Endothelial cell of umbilical vein (primary cell): Measurements from ENCODE around the gene ZBTB12. TPM values are rescaled to one million over a fixed set of nuclear protein-coding genes. Genes with fewer than 3 reads are reported as not detected.

ENCODE experiments used
- BruUV-seq: library from RNA; stranded (reverse); fragments of 400-500 nt; replicated peaks from 2 replicates; lab custom pipeline; 2021; lab: Mats Ljungman, UMichigan
- CTCF ChIA-PET: fragments of 300-600, 350-600 bp; sonication (Branson Sonifier 250); formaldehyde crosslinking; loops from one replicate; lab custom pipeline; 2021; ENCODE audit warnings: antibody characterized with exemption, inconsistent platforms; lab: Charles Lee
- POLR2A ChIA-PET: fragments of 300-600, 350-600 bp; sonication (Branson Sonifier 250); formaldehyde crosslinking; loops from one replicate; lab custom pipeline; 2021; ENCODE audit warnings: antibody characterized with exemption, inconsistent platforms; lab: Charles Lee
- DNase-seq: peaks from one replicate; pipeline ENCODE4 v3.0.0-alpha.2; 2011; ENCODE audit warnings: low read depth, low spot score
- FAIRE-seq: peaks from 2 replicates; lab custom pipeline; 2011; peaks lifted over from hg19 to GRCh38; lab: Jason Lieb, UNC
- H2AFZ ChIP-seq: 2 replicates; pipeline ENCODE4 v1.6.0; 2012; ENCODE audit warnings: low read depth, low read length, control low read depth, inconsistent platforms
- H3K27ac ChIP-seq: 2 replicates; pipeline ENCODE4 v1.5.1; 2011; ENCODE audit warnings: low read depth, mild to moderate bottlenecking, control low read depth, low read length, moderate library complexity; ENCODE audit not compliant: insufficient read depth
- H3K27me3 ChIP-seq, 2 experiments: 2 replicates each; pipeline versions ENCODE4 v1.6.0 to v1.6.1; 2011; ENCODE audit warnings: low read length in 2 of 2, mixed read lengths in 1 of 2; ENCODE audit not compliant: control insufficient read depth in 2 of 2, insufficient read depth in 2 of 2
- H3K36me3 ChIP-seq, 2 experiments: 2 replicates in 1 of 2; 3 replicates in 1 of 2; pipeline ENCODE4 v1.5.1; 2011; ENCODE audit warnings: low read length in 2 of 2, mild to moderate bottlenecking in 1 of 2, moderate library complexity in 1 of 2; ENCODE audit not compliant: control insufficient read depth in 2 of 2, insufficient read depth in 2 of 2; ENCODE audit errors: extremely low read depth in 1 of 2
- H3K4me1 ChIP-seq: 3 replicates; pipeline ENCODE4 v1.5.1; 2011; ENCODE audit warnings: mild to moderate bottlenecking, low read length; ENCODE audit not compliant: control insufficient read depth, insufficient read depth; ENCODE audit errors: extremely low read depth
- H3K4me2 ChIP-seq: 2 replicates; pipeline ENCODE4 v1.6.1; 2011; ENCODE audit warnings: low read length, control low read depth, mixed read lengths; ENCODE audit not compliant: insufficient read depth
- H3K4me3 ChIP-seq, 3 experiments: fragments of 200-600 bp in 1 of 3; sonication (generic), shearing (Covaris generic) in 1 of 3; replicated peaks in 1 of 3; 2 replicates each; pipeline ENCODE4 v1.5.1; 2011 to 2016; ENCODE audit warnings: control low read depth in 3 of 3, low read length in 3 of 3, mild to moderate bottlenecking in 2 of 3, inconsistent platforms in 1 of 3, low read depth in 1 of 3, moderate library complexity in 1 of 3; ENCODE audit not compliant: insufficient read depth in 1 of 3
- H3K79me2 ChIP-seq: 2 replicates; pipeline ENCODE4 v1.6.0; 2012; ENCODE audit warnings: low read length, inconsistent platforms; ENCODE audit not compliant: control insufficient read depth, insufficient read depth
- H3K9ac ChIP-seq: replicated peaks from 2 replicates; pipeline ENCODE3; 2011; ENCODE audit warnings: low read length, control low read depth; ENCODE audit not compliant: insufficient read depth; ENCODE audit errors: extremely low read depth
- H3K9me1 ChIP-seq: replicated peaks from 3 replicates; pipeline ENCODE4 v1.6.0; 2011; ENCODE audit warnings: mild to moderate bottlenecking, low read length; ENCODE audit not compliant: control insufficient read depth, insufficient read depth; ENCODE audit errors: extremely low read depth
- H3K9me3 ChIP-seq: replicated peaks from 2 replicates; pipeline ENCODE4 v1.5.1; 2012; ENCODE audit warnings: low read length, inconsistent platforms; ENCODE audit not compliant: control insufficient read depth, insufficient read depth
- H4K20me1 ChIP-seq: replicated peaks from 2 replicates; pipeline ENCODE3; 2011; ENCODE audit warnings: mild to moderate bottlenecking, low read length; ENCODE audit not compliant: control insufficient read depth, insufficient read depth; ENCODE audit errors: extremely low read depth
- EZH2 ChIP-seq: IDR thresholded peaks from 2 replicates; pipeline ENCODE4 v1.6.1; 2012; ENCODE audit warnings: borderline replicate concordance, low read depth, mild to moderate bottlenecking, moderate library complexity, low read length, inconsistent platforms; ENCODE audit not compliant: severe bottlenecking
- FOS ChIP-seq: IDR thresholded peaks from 2 replicates; pipeline ENCODE4 v1.6.1; 2011; ENCODE audit warnings: mild to moderate bottlenecking, low read length, moderate library complexity, borderline replicate concordance; ENCODE audit not compliant: insufficient read depth
- GATA2 ChIP-seq: IDR thresholded peaks from 2 replicates; pipeline ENCODE4 v1.7.0; 2011; ENCODE audit warnings: low read depth, mild to moderate bottlenecking, moderate library complexity, mixed read lengths, low read length; ENCODE audit not compliant: insufficient read length, insufficient read depth
- JUN ChIP-seq: IDR thresholded peaks from 2 replicates; pipeline ENCODE4 v1.6.1; 2011; ENCODE audit warnings: borderline replicate concordance, low read depth; ENCODE audit not compliant: insufficient read length, insufficient read depth
- MYC ChIP-seq: IDR thresholded peaks from one replicate; pipeline ENCODE4 v1.6.1; 2011; ENCODE audit warnings: mild to moderate bottlenecking, low read depth, low read length
- POLR2A ChIP-seq: IDR thresholded peaks from 2 replicates; pipeline ENCODE4 v1.6.1; 2012; ENCODE audit warnings: low read depth, mild to moderate bottlenecking, control low read depth, low read length
- POLR2AphosphoS5 ChIP-seq: IDR thresholded peaks from 2 replicates; pipeline ENCODE4 v1.6.1; 2012; ENCODE audit warnings: low read depth, mild to moderate bottlenecking, control low read depth, low read length, moderate library complexity; ENCODE audit not compliant: insufficient read depth
- dilution Hi-C: fragments of 300-500 bp; cut with MboI; formaldehyde crosslinking; loops from one replicate; pipeline ENCODE4 v1.15.0; 2019; ENCODE audit warnings: low sequenced_read_pairs; ENCODE audit not compliant: extremely low pct_ligation_motif_present
- intact Hi-C: fragments of 100-400 bp; cut with micrococcal nuclease; formaldehyde crosslinking; loops from one replicate; pipeline ENCODE4 v1.10.0; 2022
- polyA plus RNA-seq, 4 experiments: library from polyadenylated mRNA; depleted of rRNA in 3 of 4; stranded (reverse) in 3 of 4; unstranded in 1 of 4; fragments of >200 nt; gene quantifications; 2 replicates each; pipeline versions ENCODE4 v1.2.1 to v1.2.3, GENCODE V29; 2011 to 2012; ENCODE audit warnings: missing spikeins in 1 of 4
- total RNA-seq: library from RNA; stranded (reverse); gene quantifications from 2 replicates; pipeline ENCODE4 v1.2.3, GENCODE V29; 2021
- TF ChIP-seq, protein P1 (sequence below), 2 donors: IDR thresholded peaks; 1 replicate in 1 of 2; 2 replicates in 1 of 2; pipeline ENCODE4 v1.5.1; 2011; ENCODE audit warnings: low read length in 2 of 2, mild to moderate bottlenecking in 2 of 2, moderate library complexity in 2 of 2, control low read depth in 1 of 2, inconsistent platforms in 1 of 2, low read depth in 1 of 2; ENCODE audit not compliant: insufficient read depth in 1 of 2; ENCODE audit errors: extremely low read depth in 1 of 2
- TF ChIP-seq, protein P2 (sequence below): IDR thresholded peaks from 2 replicates; pipeline ENCODE4 v1.6.1; 2011; ENCODE audit not compliant: insufficient read depth, insufficient read length

Gene ZBTB12
- total and polyA plus RNA-seq, 2 donors (not counting 3 experiments of a cell fraction or from before 2014, with no cell fraction given): 2.9 to 4.9 TPM

DNA sequence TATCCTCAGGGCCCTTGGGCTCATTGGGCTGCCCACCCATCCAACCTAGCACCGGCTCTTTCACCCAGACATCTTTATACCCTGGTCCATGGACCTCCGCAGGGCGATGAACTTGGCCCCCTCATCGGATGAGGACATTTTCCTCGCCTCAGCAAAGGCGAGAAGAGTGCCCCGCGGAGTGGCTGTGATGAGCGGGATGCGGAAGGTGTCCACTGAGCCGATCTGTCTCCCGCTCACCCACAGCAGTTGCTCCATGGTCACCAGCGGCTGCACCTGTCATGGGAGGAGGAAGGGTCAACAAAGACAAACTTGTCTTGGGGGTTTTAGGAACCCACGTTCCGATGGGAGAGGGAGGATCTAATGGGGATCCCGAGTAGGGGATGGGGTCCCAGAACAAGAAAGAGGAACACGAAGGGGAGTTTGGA, 40.0 kb downstream of the ZBTB12 start:
- TF ChIP-seq, protein P1, sequence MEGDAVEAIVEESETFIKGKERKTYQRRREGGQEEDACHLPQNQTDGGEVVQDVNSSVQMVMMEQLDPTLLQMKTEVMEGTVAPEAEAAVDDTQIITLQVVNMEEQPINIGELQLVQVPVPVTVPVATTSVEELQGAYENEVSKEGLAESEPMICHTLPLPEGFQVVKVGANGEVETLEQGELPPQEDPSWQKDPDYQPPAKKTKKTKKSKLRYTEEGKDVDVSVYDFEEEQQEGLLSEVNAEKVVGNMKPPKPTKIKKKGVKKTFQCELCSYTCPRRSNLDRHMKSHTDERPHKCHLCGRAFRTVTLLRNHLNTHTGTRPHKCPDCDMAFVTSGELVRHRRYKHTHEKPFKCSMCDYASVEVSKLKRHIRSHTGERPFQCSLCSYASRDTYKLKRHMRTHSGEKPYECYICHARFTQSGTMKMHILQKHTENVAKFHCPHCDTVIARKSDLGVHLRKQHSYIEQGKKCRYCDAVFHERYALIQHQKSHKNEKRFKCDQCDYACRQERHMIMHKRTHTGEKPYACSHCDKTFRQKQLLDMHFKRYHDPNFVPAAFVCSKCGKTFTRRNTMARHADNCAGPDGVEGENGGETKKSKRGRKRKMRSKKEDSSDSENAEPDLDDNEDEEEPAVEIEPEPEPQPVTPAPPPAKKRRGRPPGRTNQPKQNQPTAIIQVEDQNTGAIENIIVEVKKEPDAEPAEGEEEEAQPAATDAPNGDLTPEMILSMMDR (IDR thresholded peaks at IDR 0.05; ENCODE audit: extremely low read depth in 1 of 2, insufficient read depth in 1 of 2, low read depth in 1 of 2, low read length in 2 of 2): no peak
- TF ChIP-seq GATA2: no peak
- no peak for TF ChIP-seq JUN
- no peak for TF ChIP-seq MYC
- TF ChIP-seq EZH2: no peak
- TF ChIP-seq POLR2AphosphoS5: no peak
- no peak for TF ChIP-seq FOS
- TF ChIP-seq POLR2A: no peak
- TF ChIP-seq, protein P2, sequence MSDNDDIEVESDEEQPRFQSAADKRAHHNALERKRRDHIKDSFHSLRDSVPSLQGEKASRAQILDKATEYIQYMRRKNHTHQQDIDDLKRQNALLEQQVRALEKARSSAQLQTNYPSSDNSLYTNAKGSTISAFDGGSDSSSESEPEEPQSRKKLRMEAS: no peak
- H3K9ac ChIP-seq: peak overlapping the region; percentile 81
- H3K4me1 ChIP-seq: peaks cover 7% of the 10 kb centered on the region
- peak overlapping the region; percentile 68 for H3K27ac ChIP-seq
- intact Hi-C loops (loop anchor here (2.0 kb wide), 1 partner anchor 35 kb away; the partner anchor contains the start of gene HSPA1B), dilution Hi-C loops (no loop called here)
- H3K9me1 ChIP-seq: no peaks in the 10 kb centered on the region
- DNase-seq (no peak), FAIRE-seq (no peak)
- POLR2A ChIA-PET: interaction anchor here (1.1 to 1.5 kb wide), 2 partner anchors 34 to 47 kb away, joined by 7 to 12 read pairs; partner anchors contain the start of genes HSPA1A, HSPA1B and HSPA1L
- peak overlapping the region; percentile 60 to 88 (median 68) for H3K4me3 ChIP-seq
- peak overlapping the region; percentile 55 for H3K4me2 ChIP-seq
- H3K79me2 ChIP-seq: peaks cover 4% of the 10 kb centered on the region
- H3K9me3 ChIP-seq: no peaks in the 10 kb centered on the region
- CTCF ChIA-PET: no interaction called here
- H2AFZ ChIP-seq: peak overlapping the region; percentile 71
- no peaks in the 10 kb centered on the region for H3K27me3 ChIP-seq
- peaks cover 3 to 20% of the 10 kb centered on the region in 2 experiments for H3K36me3 ChIP-seq
- H4K20me1 ChIP-seq: no peaks in the 10 kb centered on the region
- BruUV-seq: no TSS peak
